AG10803 (cell line): ENCODE results near the gene FCGR3B.
"Not testable (repeated sequence)": the region's sequence is repeated elsewhere in the genome, so short reads cannot be mapped to it uniquely, and the experiment has no call there.

Source experiments
- DNase-seq: peaks from one replicate; pipeline ENCODE4 v3.0.0; 2010; ENCODE audit warnings: low read depth
- H3K4me3 ChIP-seq: 2 replicates; pipeline ENCODE4 v1.5.1; 2011; ENCODE audit warnings: mild to moderate bottlenecking, low read length, control low read depth
- TF ChIP-seq, protein P1 (sequence below): conservative IDR thresholded peaks from 2 replicates; pipeline ENCODE4 v1.5.1; 2011; ENCODE audit warnings: mild to moderate bottlenecking, low read length, control low read depth, inconsistent platforms

The FCGR3B gene

GRCh38 chr1:161653971-161654370 is 23.0 kb upstream of the FCGR3B start:
- H3K4me3 ChIP-seq, result not testable (repeated sequence)

DNA sequence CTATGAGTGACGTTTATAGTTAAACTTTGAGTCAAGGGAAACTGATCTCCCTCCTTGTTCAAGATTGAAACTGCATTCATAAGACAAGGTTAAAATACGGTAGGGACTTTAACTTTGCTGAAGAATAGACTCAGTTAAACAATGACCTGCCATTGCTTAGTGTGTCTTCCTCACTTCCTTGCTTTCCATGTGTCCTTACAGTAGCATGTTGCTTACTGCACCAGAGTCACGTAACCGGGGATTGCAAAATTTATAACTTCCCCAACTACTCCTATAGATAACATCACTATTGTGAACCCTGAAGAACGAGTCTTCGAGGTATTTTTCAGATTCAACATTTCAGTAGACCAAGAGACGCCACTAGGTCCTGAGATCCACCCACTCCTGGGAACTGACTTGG is 22.6 kb upstream of the FCGR3B start:
- H3K4me3 ChIP-seq, DNase-seq: not testable (repeated sequence)

More at GRCh38 chr1:161653971-161654370, 23.0 kb upstream of the FCGR3B start:
- DNase-seq, result not testable (repeated sequence)

DNA sequence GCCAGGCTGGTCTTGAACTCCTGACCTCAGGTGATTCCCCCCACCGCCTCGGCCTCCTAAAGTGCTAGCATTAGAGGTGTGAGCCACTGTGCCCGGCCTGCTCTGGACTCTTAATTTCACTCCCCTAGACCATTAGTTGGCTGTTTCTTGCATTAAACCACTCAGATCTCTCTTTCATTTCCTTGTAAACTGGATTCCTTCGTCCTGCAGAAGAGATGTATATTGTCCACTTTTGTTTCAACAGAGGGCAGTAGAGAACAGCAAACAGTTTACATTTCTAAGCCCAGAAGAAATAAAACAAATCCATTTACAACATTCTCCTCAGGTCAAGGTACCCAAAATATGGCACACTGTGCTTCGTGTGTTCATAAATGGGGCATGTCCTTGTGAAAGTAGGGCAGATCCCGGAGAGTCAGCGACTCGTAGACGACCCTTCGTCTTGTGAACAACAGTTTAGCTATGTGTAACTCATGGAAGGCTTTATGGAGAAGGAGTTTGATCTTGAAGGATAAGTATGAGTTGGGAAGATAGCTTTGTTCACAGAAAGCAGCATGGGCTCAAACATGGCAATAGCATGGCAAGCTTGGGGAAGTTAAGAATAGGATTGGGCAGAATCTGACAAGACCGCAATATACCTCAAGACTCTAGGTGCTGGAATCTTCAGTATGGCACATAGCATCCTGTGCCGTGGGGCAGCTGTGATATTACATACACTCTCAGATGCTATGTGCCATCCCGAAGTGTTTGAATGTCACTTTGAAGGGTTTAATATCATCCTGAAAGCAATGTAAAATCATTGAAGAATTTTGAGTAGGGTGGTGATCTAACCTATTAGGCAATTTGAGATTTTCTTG is 16.8 kb upstream of the FCGR3B start:
- H3K4me3 ChIP-seq, result not testable (repeated sequence)
- TF ChIP-seq, protein P1, sequence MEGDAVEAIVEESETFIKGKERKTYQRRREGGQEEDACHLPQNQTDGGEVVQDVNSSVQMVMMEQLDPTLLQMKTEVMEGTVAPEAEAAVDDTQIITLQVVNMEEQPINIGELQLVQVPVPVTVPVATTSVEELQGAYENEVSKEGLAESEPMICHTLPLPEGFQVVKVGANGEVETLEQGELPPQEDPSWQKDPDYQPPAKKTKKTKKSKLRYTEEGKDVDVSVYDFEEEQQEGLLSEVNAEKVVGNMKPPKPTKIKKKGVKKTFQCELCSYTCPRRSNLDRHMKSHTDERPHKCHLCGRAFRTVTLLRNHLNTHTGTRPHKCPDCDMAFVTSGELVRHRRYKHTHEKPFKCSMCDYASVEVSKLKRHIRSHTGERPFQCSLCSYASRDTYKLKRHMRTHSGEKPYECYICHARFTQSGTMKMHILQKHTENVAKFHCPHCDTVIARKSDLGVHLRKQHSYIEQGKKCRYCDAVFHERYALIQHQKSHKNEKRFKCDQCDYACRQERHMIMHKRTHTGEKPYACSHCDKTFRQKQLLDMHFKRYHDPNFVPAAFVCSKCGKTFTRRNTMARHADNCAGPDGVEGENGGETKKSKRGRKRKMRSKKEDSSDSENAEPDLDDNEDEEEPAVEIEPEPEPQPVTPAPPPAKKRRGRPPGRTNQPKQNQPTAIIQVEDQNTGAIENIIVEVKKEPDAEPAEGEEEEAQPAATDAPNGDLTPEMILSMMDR, result peak; percentile 61
- DNase-seq, result peak; percentile 45

DNA sequence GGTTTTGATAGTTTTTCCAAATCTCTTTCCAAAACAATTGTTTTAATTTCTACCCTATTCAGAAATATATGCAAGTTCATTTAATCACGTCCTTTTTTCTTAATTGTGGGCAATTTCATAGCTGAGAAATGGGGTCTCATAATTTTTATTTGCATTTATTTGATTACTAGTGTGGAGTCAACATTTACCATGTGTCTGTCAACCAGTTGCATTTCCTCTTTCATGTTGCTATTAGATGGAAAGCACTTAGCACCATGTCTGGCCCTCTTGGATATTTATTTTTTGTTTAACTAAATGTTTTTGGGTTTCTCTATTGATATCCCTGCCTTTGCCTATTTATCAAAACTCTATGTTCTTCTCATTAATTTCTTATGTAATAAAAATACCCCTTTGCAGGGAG is 13.9 kb upstream of the FCGR3B start:
- H3K4me3 ChIP-seq, DNase-seq: not testable (repeated sequence)

- DNase-seq, result not testable (repeated sequence)
Observed at GRCh38 chr1:161643481-161644208, 12.7 kb upstream of the FCGR3B start.

GRCh38 chr1:161642697-161643096 is 11.7 kb upstream of the FCGR3B start:
- TF ChIP-seq, protein P1, result peak; percentile 24; the same call in 1 of the 2 replicates
- DNase-seq, result peak; percentile 8

More at GRCh38 chr1:161643481-161644208, 12.7 kb upstream of the FCGR3B start:
- H3K4me3 ChIP-seq, result not testable (repeated sequence)

GRCh38 chr1:161639203-161639602 is 8.2 kb upstream of the FCGR3B start:
- not testable (repeated sequence) for DNase-seq, H3K4me3 ChIP-seq

More at GRCh38 chr1:161642697-161643096, 11.7 kb upstream of the FCGR3B start:
- not testable (repeated sequence) for H3K4me3 ChIP-seq

- DNase-seq, H3K4me3 ChIP-seq: not testable (repeated sequence)
Observed at GRCh38 chr1:161638251-161638993, 7.4 kb upstream of the FCGR3B start.

- not testable (repeated sequence) for DNase-seq, H3K4me3 ChIP-seq
Observed at GRCh38 chr1:161636976-161637375, 6.0 kb upstream of the FCGR3B start.

DNA sequence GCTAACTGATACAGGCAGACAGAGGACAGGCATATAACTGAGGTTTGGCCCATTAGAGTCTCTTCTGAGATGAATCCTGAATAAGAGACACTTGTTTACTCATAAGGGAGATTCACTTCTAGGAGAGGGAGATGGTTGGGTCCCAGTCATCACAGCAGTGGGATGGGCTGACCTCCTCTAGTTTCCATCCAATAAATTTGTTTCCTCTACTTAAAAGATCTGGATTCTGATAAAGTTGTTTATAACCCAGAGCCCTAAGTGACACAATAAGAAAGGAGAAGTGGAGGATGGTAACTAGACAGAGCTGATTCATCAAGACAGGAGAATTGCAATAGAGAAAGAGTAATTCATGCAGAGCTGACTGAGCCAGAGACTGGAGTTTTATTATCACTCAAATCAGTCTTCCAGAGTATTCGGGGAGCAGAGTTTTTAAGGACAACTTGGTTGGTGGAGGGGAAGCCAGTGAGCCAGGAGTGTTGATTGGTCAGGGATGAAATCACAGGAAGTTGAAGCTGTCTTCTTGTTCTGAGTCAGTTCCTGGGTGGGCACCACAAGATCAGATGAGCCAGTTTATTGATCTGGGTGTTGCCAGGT is 5.3 kb upstream of the FCGR3B start:
- DNase-seq, H3K4me3 ChIP-seq: not testable (repeated sequence)

DNA sequence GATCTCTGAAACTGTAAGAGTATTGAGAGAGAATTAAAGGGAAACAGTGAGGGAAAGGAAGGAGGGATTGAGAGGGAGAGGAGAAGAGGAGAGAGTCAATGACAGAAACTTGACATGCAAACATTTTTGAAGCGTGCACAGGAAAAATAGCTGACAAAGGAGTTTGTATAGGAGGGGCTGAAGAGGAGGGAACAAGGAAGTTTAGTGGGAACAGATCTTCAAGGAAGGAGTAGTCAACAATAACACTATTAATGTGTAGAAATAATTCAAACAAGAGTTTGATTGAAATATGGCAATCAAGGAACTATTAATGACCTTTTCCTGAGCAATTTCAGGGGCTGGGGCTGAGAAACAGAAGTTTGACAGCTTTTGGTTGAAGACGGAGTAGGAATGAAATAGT is 4.0 kb upstream of the FCGR3B start:
- not testable (repeated sequence) for H3K4me3 ChIP-seq, DNase-seq

GRCh38 chr1:161630128-161630742 is 741 bp downstream of the FCGR3B start:
- not testable (repeated sequence) for H3K4me3 ChIP-seq, DNase-seq

DNA sequence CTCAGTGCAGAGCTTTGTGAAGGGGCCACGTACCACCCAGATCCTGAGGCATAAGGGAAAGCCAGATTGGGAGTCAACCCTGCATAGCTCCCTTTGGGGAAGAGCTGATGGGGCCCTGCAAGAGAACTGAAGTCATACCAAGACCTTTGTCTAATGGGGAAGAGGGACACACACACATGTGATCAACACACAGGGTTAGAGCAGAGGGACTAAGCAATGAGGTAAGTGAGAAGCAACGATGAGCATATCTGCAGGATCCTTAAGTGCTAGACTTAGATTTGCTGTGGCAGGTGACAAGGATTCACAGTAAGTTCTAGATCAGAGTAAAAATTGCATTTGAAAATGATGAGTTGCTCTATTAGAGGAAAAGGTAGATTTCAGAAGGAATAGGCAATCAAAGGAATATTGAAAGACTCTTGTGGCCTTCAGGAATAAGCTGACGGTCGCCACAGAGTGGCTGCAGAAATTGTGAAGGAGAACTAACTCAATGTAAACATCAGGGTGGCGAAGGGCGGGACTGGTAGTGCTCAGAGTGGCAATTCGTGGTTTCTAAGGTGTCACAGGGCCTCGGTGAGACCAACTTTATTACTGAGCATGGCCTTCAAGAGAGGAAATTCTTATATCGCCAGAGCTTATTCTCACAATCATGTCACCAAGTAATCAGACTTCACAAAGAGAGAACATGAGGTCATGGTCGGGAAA is 4.4 kb downstream of the FCGR3B start:
- DNase-seq, H3K4me3 ChIP-seq: not testable (repeated sequence)

GRCh38 chr1:161624605-161625004 is 6.4 kb downstream of the FCGR3B start:
- DNase-seq, H3K4me3 ChIP-seq: not testable (repeated sequence)

DNA sequence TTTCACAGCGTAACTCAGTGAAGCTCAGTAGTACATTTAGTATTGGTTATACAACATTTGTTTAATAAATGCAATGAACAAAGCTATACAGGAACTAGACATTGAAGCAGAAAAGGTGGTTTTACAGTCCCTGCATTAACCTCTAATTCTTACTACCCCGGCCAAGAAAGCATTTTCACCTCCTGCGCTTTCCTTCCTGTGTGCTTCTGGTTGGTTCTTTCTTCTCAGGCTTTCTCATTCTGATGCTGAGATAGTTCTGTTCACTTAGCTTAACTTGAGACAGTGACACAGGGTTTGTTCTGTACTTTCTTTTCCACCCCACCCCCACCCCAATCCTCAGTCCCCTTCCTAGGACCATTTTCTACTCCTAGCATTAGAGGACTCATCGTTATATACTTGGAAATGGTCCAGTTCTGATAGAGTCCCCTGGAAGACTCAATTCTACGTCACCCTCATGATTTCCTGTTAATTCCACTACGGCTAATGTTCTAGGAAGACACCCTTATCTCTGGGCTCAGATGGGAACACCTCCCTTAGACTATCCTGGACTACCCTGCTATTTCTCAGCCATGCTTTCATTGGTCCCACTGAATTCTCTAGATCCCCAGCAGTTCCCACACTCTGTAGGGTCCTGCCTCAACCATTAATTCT is 7.5 kb downstream of the FCGR3B start:
- H3K4me3 ChIP-seq, DNase-seq: not testable (repeated sequence)
